ENCODE results near the gene SOAT2.
"Not testable (repeated sequence)": the region's sequence is repeated elsewhere in the genome, so short reads cannot be mapped to it uniquely, and the experiment has no call there.

SOAT2 gene

DNA sequence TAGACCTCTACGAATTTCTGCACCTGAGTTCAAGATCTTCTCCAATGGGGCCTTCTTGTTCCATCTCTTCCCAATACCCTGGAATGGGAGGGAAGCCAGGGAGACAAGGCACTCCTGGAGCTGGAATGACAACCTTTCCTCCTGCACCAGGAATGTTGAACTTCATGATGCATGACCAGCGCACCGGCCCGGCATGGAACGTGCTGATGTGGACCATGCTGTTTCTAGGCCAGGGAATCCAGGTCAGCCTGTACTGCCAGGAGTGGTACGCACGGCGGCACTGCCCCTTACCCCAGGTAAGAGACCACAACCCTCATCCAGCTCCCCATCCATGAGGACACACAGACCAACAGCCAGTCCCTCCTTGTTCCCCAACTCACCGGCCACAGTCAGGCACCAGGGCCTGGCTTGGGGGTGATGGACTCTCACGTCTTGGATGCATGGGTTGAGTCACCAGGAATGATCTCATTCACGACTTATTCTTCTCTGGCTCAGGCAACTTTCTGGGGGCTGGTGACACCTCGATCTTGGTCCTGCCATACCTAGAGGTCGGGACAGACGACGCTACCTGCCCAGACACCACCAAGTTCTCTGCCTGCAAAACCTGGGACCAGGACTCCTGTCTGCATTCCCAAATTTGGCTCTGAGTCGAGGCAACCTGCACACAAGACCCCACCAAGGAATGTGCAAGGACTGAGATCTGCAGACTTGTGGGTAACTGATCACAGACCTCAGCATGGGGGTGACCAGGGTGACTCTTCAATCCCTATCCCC is 20.5 kb downstream of the SOAT2 start:
- Histone ChIP-seq H3K4me3 (no peak overlapping the region), H3K27ac (no peak overlapping the region)

DNA sequence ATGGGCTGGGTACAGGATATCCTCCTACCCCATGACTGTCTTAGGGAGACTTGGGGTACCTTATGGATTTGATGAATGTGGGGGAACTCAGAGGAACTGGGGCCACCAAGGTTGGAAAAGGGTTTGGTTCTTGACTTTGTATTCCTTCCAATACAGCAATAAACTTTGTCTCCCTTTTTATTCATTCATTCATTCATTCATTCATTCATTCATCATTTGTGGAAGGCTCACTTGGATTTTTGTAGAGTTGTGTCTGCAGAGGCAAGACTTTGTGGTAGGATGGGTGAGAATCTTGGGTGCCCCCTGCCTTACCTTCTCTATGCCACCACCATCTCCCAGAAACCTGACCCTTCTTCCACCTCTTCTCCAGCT is 21.1 kb downstream of the SOAT2 start:
- Histone ChIP-seq H3K4me3 (no peak overlapping the region), H3K27ac (no peak overlapping the region)

DNA sequence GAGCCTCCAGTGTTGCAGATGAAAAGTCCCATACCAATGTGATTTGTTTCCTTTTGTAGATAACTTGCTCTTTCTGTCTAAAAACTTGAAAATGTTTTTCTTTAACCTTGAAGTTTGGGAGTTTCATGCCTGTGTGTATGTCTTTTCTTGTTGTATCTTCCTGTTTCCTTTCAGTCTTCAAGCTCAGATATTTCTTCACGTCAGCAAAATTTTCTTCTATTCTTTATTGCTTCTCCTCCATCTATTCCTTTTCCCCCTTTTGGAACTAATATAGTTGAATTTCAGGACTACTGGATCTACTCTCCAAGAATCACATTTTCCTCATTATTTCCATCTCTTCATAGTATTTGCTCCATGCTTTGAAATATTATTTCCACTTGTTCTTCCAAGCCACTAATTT is 23.9 kb downstream of the SOAT2 start:
- Histone ChIP-seq H3K4me3 (no peak overlapping the region), H3K27ac (no peak overlapping the region)

DNA sequence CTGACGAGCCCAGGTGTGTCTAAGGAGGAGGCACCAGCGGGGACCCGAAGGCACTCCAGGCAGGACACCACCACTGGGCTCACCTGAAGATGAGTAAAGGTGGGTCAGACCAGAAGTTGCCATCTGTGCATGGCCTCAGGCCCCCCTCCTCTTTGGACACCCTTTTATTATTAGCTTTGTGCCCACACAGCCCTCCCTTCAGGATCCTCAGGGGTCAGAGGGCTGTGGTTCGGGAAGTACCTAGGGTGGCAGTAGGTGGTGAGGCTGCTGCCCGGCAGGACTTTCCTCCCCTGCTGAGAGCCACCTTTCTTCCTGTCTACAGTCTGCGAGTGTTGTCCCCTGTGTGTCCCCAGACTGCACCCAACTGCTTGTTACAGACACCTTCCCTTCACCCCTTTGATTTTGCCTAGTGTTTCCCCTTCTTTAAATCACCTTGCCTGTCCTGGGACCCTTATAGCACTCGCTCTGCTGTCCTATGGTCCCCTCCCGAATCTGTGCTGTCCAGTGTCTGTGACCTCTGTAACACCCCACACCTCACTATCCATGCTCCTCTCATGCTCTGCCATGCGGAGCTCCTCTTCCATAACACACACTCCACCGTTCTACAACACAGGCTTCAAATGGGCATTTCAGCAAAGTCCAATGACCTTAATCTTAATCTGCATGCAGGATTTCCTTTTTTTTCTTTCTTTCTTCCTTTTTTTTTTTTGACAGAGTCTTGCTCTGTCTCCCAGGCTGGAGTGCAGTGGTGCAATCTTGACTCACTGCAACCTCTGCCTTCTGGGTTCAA is 25.7 kb downstream of the SOAT2 start:
- no peak overlapping the region for H3K27ac ChIP-seq
- H3K4me3 ChIP-seq, result no peak overlapping the region

DNA sequence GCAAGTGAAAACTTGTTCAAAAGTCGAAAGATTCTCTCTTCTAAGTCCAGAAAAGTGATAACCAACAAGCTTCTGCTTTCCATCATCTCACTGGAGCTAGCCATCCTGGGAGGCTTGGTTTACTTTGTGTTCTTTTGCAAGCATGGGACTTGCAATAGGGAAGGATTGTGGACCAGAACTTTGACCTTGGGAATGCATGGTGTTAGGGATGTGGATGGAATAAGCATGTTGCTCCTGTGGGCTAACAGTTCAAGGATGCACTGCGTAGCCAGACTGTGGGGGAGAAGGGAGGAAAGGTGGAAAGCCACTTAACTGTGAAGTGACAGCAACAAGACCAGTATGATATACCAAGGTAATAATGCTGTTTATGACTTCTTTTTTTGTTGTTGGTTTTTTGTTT is 28.6 kb downstream of the SOAT2 start:
- H3K27ac ChIP-seq, result no peak overlapping the region
- no peak overlapping the region for H3K4me3 ChIP-seq

DNA sequence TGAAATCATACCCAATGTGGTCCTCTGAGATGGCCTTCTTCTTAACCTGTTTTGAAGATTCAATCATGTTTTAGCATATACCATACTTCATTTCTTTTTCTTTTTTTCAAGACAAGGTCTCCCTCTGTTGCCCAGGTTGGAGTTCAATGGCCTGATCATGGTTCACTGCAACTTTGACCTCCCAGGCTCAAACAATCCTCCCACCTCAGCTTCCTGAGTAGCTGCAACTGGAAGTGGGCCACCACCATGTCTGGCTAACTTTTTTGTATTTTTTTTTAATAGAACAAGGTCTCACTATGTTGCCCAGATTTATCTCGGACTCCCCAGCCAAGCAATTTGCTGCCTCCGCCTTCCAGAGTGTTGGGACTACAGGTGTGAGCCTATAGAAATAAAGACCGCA is 30.4 kb downstream of the SOAT2 start:
- no peak overlapping the region for H3K4me3 ChIP-seq

DNA sequence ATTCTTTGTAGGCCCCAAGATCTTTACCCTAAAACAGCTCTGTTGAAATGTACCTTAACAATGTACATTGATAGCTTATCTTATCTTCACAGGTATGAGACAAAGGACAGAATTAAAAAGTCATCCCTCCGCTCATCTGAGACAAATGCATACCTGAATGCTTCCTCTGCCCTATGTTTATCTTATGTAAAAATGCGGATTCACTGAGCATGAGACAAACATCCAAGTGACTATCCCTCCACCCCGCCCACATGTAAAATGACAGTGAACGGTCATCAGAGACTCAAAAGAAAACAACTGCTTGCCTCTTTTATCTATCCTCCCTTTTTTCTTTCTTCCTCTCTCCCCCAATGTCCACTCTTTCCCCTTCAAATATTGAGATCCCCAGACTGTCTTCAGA is 40.1 kb downstream of the SOAT2 start:
- no peak overlapping the region for H3K27ac ChIP-seq
- H3K4me3 ChIP-seq, result no peak overlapping the region

More for the DNA sequence above, 30.4 kb downstream of the SOAT2 start:
- no peak overlapping the region for H3K27ac ChIP-seq

DNA sequence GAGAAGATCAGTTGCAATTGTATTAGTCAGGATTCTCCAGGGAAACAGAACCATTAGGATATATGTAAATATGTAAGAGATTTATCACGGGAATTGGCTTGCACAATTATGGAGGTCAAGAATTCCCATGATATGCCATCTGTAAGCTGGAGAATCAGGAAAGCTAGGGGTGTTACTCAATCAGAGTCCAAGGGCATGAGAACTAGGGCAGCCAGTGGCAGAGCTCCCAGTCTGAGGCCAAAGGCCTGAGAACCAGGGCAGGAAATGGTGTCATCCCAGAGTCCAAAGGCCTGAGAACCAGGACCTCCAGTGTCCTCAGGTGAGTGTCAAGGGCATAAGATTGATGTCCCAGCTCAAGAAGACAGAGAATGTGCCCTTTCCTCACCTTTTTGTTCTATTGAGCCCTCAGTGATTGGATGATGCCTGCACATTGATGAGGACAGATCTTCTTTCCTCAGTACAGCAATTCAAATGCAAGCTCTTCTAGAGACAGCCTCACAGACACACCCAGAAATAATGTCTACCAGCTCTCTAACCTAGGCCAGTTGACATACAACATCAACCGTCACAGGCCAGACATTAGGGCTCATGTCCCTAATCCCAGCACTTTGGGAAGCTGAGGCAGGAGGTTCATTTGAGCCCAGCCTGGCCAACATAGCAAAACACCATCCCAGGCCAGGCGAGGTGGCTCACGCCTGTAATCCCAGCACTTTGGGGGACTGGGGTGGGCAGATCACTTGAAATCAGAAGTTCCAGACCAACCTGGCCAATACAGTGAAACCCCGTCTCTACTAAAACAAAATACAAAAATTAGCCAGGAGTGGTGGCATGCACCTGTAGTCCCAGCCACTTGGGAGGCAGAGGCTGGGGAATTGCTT is 42.3 kb downstream of the SOAT2 start:
- Histone ChIP-seq H3K4me3 (no peak overlapping the region), H3K27ac (no peak overlapping the region)

DNA sequence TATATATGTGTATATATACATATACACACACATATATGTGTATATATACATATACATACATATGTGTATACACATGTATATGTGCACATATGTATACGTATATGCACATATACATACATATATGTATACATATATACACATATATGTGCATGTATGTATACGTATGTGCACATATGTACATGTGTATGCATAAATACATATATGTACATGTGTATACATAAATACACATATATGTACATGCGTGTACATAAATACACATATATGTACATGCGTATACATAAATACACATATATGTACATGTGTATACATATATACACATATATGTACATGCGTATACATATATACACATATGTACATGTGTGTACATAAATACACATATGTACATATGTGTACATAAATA is 43.9 kb downstream of the SOAT2 start:
- no peak overlapping the region for H3K27ac ChIP-seq
- no peak overlapping the region for H3K4me3 ChIP-seq

DNA sequence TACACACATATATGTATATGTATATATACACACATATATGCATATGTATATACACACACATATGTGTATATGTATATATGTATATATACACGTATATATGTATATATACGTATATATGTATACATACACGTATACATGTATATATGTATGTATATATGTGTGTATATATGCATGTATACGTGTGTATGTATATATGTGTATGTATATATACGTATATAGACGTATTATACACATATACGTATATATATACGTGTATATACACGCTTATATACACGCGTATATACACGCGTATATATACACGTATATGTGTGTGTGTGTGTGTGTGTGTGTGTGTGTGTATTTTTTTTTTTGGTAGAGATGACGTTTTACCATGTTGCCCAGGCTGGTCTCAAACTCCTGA is 44.4 kb downstream of the SOAT2 start:
- H3K4me3 ChIP-seq, result no peak overlapping the region
- no peak overlapping the region for H3K27ac ChIP-seq

DNA sequence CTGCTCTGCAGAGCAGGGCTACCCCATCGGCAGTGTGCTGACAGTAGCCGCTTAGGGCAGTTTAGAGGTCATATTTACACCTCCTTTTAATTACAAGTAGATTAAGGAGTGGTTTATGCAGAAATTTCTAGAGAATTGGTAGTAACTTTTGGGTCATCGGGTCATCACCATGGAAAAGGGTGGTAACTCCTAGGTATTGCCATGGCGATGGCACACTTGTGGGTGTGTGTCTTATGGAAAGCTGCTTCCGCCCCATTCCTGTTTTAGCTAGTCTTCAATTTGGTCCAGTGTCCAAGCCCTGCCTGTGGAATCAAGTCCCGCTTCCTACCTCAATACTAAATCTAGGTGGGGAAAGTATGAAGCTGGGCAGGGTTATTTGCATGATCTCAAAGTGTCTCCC is 47.8 kb downstream of the SOAT2 start:
- Histone ChIP-seq H3K27ac (no peak overlapping the region), H3K4me3 (no peak overlapping the region)

DNA sequence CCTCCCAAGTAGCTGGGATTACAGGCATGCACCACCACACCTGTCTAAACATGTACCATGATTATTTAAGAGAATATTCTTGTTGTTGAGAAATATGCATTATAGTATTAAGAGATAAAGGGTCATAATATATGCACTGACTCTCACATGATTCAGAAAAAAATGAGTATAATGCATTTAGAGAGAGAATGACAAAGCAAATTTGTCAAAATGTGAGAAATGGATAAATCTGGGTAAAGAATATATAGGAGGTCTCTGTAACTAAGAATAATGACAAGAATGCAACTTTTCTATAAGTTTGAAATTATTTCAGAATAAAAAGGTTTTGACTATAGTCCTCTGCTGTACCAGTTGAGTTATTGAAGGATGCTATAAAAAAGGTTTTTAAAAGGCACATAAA is 49.1 kb downstream of the SOAT2 start:
- Histone ChIP-seq H3K27ac (no peak overlapping the region), H3K4me3 (no peak overlapping the region)

DNA sequence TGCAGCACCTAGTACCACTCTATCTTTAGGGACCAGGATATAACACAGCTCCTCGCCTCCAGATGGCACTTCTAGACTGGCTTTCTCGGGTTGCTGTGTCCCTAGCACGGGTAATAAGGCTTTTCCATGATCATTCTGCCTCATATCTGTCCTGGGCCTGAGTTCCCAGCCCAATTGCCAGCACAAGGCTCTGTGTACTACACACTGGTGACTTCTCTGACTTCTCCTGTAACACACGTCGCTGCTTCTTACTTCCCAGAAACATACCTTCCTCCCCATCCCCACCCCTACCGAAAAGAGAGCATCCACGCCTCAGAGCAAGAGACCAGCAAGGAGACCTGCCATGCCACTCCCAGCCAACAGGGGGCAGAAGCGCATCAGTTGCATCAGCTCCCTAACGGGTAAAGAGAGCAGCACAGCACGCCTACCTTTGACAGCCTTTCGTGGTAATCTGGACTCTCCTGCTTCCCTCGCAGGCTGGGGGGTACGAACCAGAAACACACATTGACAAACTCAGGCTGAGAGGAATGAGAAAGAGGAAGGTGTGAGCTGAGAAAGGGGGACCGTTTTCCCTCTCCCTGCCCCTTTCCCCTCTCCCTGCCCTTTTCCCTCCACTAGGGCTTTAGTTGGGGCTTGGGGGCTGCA is 56.0 kb downstream of the SOAT2 start:
- Histone ChIP-seq H3K27ac (no peak overlapping the region), H3K4me3 (no peak overlapping the region)

DNA sequence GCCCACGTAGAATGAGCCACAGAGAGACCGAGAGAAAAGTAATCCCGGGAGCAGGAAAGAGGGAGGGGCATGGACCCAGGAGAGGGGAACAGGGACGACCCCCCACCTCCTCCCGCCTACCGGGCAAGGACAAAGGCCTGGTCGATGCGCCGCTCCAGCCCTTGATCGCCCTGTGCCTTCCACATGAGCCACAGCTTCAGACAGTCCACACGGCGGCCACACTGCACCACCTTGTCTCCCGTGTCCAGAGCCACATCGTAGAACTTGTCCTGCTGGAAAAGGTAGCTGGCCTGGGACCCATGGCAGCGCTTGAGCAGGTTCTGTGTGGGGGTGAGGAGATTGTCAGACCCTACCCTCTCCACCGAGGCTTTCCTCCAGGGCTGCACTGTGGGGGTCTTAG is 56.7 kb downstream of the SOAT2 start:
- H3K4me3 ChIP-seq, result no peak overlapping the region
- no peak overlapping the region for H3K27ac ChIP-seq

DNA sequence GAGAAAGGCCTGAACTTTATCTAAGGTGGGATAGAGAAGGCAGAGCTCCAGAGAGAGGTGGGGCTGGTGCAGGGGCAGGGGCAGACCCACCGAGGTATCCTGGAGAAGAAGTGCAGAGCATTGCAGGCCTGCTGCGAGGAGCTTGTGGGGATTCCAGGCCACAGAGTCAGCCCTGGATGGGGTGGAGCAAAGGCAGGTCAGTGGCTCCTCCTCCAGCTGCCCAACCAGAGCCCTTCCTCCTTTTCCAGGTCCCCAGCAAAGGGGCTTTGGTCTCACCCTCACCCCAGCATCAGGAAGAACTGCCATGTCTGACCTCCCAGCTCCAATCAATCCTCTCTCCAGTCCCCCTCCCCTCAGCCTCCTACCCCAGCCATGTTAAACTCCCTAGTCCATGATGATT is 57.4 kb downstream of the SOAT2 start:
- Histone ChIP-seq H3K27ac (no peak overlapping the region), H3K4me3 (no peak overlapping the region)

DNA sequence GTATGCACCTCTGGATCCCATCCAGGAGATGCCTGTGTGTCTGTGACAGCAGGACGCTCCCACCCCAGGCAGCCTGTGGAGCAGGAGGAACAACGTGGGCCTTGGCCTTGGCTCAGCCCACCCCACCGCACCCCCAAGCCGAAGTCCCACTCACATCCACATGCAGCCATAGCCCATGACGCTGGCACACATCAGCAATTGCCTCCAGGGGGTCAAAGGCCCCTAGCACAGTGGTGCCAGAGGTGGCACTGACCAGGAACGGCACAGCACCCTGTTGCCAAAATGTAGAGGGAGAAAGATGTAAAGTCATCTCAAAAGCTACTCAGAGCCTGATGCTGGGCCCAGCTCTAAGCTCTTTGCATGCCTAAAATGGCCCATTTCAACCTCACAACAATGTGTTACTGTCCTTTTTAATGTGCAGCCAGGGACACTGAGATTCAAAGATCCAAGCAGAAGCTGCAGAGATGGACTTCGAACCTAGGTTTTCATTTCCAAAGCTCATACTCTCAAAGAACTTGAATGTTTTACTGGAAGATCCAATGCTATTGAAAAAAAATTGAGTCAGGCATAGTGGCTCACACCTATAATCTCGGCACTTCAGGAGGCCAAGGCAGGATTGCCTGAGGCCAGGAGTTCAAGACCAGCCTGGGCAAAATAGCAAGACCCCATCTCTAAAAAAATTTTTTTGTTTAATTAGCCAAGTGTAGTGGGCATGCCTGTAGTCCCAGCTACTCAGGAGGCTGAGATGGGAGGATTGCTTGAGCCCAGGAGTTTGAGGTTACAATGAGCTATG is 58.0 kb downstream of the SOAT2 start:
- Histone ChIP-seq H3K4me3 (no peak overlapping the region), H3K27ac (no peak overlapping the region)

DNA sequence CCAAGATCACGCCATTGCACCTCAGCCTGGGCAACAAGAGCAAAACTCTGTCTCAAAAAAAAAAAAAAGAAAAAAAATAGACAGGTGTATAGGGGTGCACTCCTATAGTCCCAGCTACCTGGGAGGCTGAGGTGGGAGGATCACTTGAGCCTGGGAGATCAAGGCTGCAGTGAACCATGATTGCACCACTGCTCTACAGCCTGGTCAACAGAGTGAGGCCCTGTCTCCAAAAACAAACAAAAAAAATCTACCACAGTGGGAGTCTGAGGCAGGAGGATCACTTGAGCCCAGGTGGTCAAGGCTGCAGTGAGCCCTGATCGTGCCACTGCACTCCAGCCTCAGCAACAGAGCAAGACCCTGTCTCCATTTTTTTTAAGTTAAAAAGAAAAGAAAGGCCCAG is 59.7 kb downstream of the SOAT2 start:
- not testable (repeated sequence) for H3K27ac ChIP-seq, H3K4me3 ChIP-seq

DNA sequence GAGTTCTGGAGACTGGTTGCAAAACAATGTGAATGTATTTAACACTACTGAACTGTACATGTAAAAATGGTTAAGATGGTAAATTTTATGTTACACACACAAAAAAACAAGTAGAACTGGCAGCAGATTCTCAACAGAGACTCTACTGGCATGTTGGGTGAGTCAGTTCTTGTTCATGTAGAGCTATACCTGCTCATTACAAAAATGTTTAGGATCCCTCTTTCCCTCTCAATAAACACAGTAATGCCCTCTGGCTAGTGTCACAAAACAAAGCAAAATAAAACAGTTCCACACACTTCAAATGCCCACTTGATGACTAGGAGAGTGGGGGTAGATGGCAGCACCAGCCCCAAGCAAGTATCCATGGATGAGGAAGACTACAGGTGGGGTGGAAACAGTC is 63.6 kb downstream of the SOAT2 start:
- Histone ChIP-seq H3K27ac (no peak overlapping the region), H3K4me3 (no peak overlapping the region)

DNA sequence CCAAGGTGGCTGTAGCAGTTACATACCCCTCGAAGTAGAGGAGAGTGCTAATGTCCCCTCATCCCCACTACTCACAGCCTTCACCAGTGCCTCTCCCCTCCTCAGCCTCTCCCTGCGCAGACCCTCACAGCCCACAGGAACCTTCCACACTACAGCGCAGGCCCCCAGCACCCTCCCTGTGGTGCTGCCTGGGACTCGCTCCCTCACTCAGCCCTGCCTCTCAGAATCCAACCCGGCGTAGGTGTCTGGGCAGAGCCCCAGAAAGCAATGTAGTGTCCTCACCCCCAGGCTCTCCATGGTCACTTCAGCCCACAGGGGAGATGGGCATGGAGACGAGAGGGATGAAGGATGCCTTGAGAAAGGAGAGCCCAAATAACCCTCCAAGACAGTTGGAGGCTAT is 66.4 kb downstream of the SOAT2 start:
- Histone ChIP-seq H3K4me3 (no peak overlapping the region), H3K27ac (no peak overlapping the region)
